LoVo (cell line): ENCODE measurements around the gene UBXN1.
"Not testable (repeated sequence)": the region's sequence is repeated elsewhere in the genome, so short reads cannot be mapped to it uniquely, and the experiment has no call there.

Experiments used
- DNase-seq: peaks from one replicate; pipeline ENCODE4 v3.0.0-alpha.2; 2016; ENCODE audit warnings: low spot score

The UBXN1 gene

GRCh38 chr11:62671608-62672389 lies 7.1 kb downstream of the UBXN1 start, which contains the start of the genes LBHD1 and UQCC3:
Gene LBHD1 (minus strand): TSS chr11:62672267. CDS start chr11:62670031, 2,236 bp downstream.
Gene UQCC3 (plus strand): TSS chr11:62671673. CDS start chr11:62671746, 73 bp downstream.
- peak; percentile 72 for DNase-seq

GRCh38 chr11:62671236-62671607 lies 7.7 kb downstream of the UBXN1 start:
- peak; percentile 42 for DNase-seq

GRCh38 chr11:62669420-62670161 lies 9.3 kb downstream of the UBXN1 start:
- no peak for DNase-seq

GRCh38 chr11:62667460-62667859 lies 11.4 kb downstream of the UBXN1 start:
- no peak for DNase-seq

- DNase-seq: no peak
Measured at GRCh38 chr11:62666259-62666926, 12.5 kb downstream of the UBXN1 start.

- DNase-seq: no peak
Measured at GRCh38 chr11:62665599-62666258, 13.1 kb downstream of the UBXN1 start.

GRCh38 chr11:62665075-62665598 lies 13.7 kb downstream of the UBXN1 start, which contains the start of the genes C11orf98 and CSKMT:
Gene C11orf98 (minus strand): TSS chr11:62665210. CDS start chr11:62665169, 41 bp downstream.
Gene CSKMT (plus strand): TSS chr11:62665312. CDS start chr11:62665880, 568 bp downstream.
- peak; percentile 93 for DNase-seq

GRCh38 chr11:62664405-62665074 lies 14.3 kb downstream of the UBXN1 start:
- DNase-seq: peak; percentile 55

- DNase-seq: no peak
Measured at GRCh38 chr11:62656796-62657429, 22.0 kb downstream of the UBXN1 start.

GRCh38 chr11:62654297-62654696 lies 24.6 kb downstream of the UBXN1 start:
- DNase-seq: no peak

GRCh38 chr11:62652161-62653006 lies 26.5 kb downstream of the UBXN1 start:
- no peak for DNase-seq

- not testable (repeated sequence) for DNase-seq
Measured at GRCh38 chr11:62650283-62650682, 28.6 kb downstream of the UBXN1 start.

GRCh38 chr11:62649486-62649885 lies 29.4 kb downstream of the UBXN1 start:
- DNase-seq: no peak

GRCh38 chr11:62648967-62649364 lies 29.9 kb downstream of the UBXN1 start:
- no peak for DNase-seq

GRCh38 chr11:62648185-62648966 lies 30.5 kb downstream of the UBXN1 start:
- no peak for DNase-seq

GRCh38 chr11:62647609-62648005 lies 31.3 kb downstream of the UBXN1 start:
- no peak for DNase-seq

- DNase-seq: no peak
Measured at GRCh38 chr11:62646825-62647608, 31.9 kb downstream of the UBXN1 start.
